Measurements from ENCODE around the gene CLIC4. TPM values are rescaled to one million over a fixed set of nuclear protein-coding genes. Genes with fewer than 3 reads are reported as not detected.
"Not testable (repeated sequence)": the region's sequence is repeated elsewhere in the genome, so short reads cannot be mapped to it uniquely, and the experiment has no call there.

CLIC4 gene
- total and polyA plus RNA-seq, 4 donors: 97.4 to 245 (median 155) TPM

DNA sequence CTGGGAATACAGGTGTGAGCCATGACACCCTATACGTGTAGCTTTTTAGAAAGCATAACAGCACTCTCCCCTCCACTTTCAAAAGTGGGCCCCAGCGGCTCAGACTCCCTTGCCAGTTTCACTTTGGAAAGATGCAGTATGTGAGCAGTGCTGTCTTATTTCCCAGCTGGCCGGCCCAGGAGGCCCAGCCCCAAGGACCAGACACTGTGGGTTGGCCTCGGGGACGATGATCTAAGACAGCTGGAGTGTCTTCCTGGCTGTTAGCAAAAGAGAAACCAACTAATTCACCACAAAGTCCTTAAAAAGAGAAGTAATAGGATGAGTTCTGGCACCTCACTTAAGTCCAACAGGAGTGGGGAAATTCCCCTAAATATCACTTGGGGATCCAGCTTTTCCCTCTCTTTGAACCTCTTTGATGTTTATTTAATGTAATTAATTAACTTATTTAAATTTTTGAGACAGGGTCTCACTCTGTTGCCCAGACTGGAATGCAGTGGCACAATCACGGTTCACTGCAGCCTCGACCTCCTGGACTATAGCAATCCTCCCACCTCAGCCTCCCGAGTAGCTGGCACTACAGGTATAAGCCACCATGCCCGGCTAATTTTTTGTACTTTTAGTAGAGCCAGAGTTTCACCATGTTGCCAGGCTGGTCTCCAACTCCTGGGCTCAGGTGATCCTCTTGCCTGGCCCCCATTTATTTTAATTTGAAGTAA is 17.6 kb upstream of the CLIC4 start:
- 75% methylated on average over 6 of the region's 9 CpGs for WGBS (ENCODE audit: insufficient coverage)
- H3K27ac ChIP-seq (ENCODE audit: low read depth, low read length): peak overlapping the region; percentile 40
- no peak overlapping the region for H3K4me3 ChIP-seq (ENCODE audit: low read depth, low read length)
- H3K9me3 ChIP-seq (ENCODE audit: control insufficient read depth, insufficient read depth, low read length): no peaks in the 10 kb centered on the region
- H3K27me3 ChIP-seq (ENCODE audit: control insufficient read depth, insufficient read depth, low read length): no peaks in the 10 kb centered on the region
- DNase-seq (ENCODE audit: low read depth in 4 of 6, low spot score in 6 of 6): peak in 1 of 6 donors; percentile 44
- no peaks in the 10 kb centered on the region for H3K36me3 ChIP-seq (ENCODE audit: control insufficient read depth, insufficient read depth, low read length)
- peaks cover 30% of the 10 kb centered on the region for H3K4me1 ChIP-seq (ENCODE audit: control insufficient read depth, insufficient read depth, low read length)

DNA sequence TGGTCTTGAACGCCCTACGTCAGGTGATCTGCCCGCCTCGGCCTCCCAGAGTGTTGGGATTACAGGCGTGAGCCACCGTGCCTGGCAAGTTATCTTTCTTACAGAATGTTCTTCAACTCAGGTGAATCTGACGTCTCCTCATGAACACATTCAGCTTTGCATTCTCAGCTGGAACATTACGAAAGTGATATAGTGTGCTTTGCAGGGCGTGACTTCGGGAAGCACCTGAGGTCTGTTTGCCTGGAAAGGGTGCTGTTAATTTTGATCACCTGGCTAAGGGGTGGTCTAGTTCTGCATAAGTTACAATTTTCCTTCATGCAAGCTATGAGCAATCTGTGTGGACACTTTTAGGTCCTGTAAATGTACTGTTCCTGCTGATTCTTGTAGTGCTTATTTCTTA is 16.3 kb upstream of the CLIC4 start:
- DNase-seq (ENCODE audit: low read depth in 4 of 6, low spot score in 6 of 6): no peak
- Histone ChIP-seq H3K4me1 (ENCODE audit: control insufficient read depth, insufficient read depth, low read length) (peaks cover 30% of the 10 kb centered on the region), H3K9me3 (ENCODE audit: control insufficient read depth, insufficient read depth, low read length) (no peaks in the 10 kb centered on the region), H3K4me3 (ENCODE audit: low read depth, low read length) (no peak overlapping the region), H3K27ac (ENCODE audit: low read depth, low read length) (no peak overlapping the region), H3K27me3 (ENCODE audit: control insufficient read depth, insufficient read depth, low read length) (no peaks in the 10 kb centered on the region), H3K36me3 (ENCODE audit: control insufficient read depth, insufficient read depth, low read length) (no peaks in the 10 kb centered on the region)
- WGBS (ENCODE audit: insufficient coverage): 96% methylated on average over 8 of the region's 10 CpGs

DNA sequence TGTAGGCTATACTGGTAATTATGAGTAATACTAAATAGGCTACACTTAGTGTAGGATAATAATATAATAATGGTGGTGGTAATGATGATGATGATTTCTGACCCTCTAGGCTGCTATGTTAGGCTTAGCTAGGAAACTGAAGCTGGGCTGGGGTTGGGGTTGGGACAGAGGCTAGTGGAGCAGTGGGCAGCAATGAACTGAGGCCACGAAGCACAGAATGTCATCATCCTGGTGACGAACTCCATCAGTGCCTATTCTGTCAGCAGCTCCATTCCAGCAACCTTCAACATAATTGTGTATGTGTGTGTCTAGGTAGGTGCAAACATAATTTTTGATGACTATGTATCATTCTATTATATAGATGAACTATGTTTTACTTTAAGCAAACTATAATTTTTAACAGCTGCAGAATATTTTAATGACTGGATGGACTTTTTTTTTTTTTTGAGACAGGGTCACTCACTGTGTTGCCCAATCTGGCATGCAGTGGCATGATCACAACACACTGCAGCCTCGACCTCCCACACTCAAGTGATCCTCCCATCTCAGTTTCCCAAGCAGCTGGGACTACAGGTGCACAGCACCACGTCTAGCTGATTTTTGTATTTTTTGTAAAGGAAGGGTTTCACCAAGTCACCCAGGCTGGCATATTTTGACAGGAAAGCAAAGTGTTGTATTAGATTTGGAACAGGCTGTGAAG is 12.9 kb upstream of the CLIC4 start:
- no peak for DNase-seq (ENCODE audit: low read depth in 4 of 6, low spot score in 6 of 6)
- Histone ChIP-seq H3K4me3 (ENCODE audit: low read depth, low read length) (no peak overlapping the region), H3K27me3 (ENCODE audit: control insufficient read depth, insufficient read depth, low read length) (no peaks in the 10 kb centered on the region), H3K4me1 (ENCODE audit: control insufficient read depth, insufficient read depth, low read length) (peaks cover 29% of the 10 kb centered on the region), H3K9me3 (ENCODE audit: control insufficient read depth, insufficient read depth, low read length) (no peaks in the 10 kb centered on the region), H3K27ac (ENCODE audit: low read depth, low read length) (no peak overlapping the region), H3K36me3 (ENCODE audit: control insufficient read depth, insufficient read depth, low read length) (no peaks in the 10 kb centered on the region)
- WGBS (ENCODE audit: insufficient coverage): no CpG with 5 or more reads among the region's 4 CpGs

DNA sequence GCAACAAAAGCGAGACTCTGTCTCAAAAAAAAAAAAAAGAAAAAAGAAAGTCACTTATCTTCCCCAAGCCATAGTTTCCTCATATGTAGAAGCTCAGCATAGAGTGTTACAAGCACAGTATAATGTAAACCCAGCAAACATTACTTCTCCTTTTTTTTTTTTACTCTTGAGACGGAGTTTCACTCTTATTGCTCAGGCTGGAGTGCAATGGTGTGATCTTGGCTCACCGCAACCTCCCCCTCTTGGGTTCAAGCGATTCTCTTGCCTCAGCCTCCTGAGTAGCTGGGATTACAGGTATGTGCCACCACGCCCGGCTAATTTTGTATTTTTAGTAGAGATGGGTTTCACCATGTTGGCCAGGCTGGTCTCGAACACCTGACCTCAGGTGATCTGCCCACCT is 11.9 kb upstream of the CLIC4 start:
- not testable (repeated sequence) for H3K27me3 ChIP-seq (ENCODE audit: control insufficient read depth, insufficient read depth, low read length)

DNA sequence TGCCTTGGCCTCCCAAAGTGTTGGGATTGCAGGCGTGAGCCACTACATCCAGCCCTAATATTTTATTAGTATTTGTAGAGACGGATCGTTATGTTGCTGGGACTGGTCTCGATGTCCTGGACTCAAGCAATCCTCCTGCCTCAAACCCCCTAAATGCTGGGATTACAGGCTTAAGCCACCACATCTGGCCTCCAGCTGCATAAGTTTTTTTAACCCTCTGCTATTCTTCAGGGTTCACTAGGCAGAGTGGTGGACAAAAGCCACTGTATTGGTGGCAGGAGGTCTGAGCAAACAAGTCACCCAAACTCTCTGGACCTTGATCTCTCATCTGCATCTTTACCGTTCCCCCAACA is 10.1 kb upstream of the CLIC4 start:
- Histone ChIP-seq H3K9me3 (ENCODE audit: control insufficient read depth, insufficient read depth, low read length) (no peaks in the 10 kb centered on the region), H3K4me1 (ENCODE audit: control insufficient read depth, insufficient read depth, low read length) (peaks cover 26% of the 10 kb centered on the region), H3K4me3 (ENCODE audit: low read depth, low read length) (no peak overlapping the region), H3K36me3 (ENCODE audit: control insufficient read depth, insufficient read depth, low read length) (no peaks in the 10 kb centered on the region), H3K27me3 (ENCODE audit: control insufficient read depth, insufficient read depth, low read length) (no peaks in the 10 kb centered on the region), H3K27ac (ENCODE audit: low read depth, low read length) (peak overlapping the region; percentile 64)
- WGBS (ENCODE audit: insufficient coverage): 60% methylated on average over 2 of the region's 5 CpGs
- no peak for DNase-seq (ENCODE audit: low read depth in 4 of 6, low spot score in 6 of 6)

More for the DNA sequence above, 11.9 kb upstream of the CLIC4 start:
- DNase-seq (ENCODE audit: low read depth in 4 of 6, low spot score in 6 of 6); H3K4me3 ChIP-seq (ENCODE audit: low read depth, low read length); H3K27ac ChIP-seq (ENCODE audit: low read depth, low read length); H3K9me3 ChIP-seq (ENCODE audit: control insufficient read depth, insufficient read depth, low read length); H3K36me3 ChIP-seq (ENCODE audit: control insufficient read depth, insufficient read depth, low read length): not testable (repeated sequence)
- 67% methylated on average over 3 of the region's 7 CpGs for WGBS (ENCODE audit: insufficient coverage)
- peaks cover 26% of the 10 kb centered on the region for H3K4me1 ChIP-seq (ENCODE audit: control insufficient read depth, insufficient read depth, low read length)

DNA sequence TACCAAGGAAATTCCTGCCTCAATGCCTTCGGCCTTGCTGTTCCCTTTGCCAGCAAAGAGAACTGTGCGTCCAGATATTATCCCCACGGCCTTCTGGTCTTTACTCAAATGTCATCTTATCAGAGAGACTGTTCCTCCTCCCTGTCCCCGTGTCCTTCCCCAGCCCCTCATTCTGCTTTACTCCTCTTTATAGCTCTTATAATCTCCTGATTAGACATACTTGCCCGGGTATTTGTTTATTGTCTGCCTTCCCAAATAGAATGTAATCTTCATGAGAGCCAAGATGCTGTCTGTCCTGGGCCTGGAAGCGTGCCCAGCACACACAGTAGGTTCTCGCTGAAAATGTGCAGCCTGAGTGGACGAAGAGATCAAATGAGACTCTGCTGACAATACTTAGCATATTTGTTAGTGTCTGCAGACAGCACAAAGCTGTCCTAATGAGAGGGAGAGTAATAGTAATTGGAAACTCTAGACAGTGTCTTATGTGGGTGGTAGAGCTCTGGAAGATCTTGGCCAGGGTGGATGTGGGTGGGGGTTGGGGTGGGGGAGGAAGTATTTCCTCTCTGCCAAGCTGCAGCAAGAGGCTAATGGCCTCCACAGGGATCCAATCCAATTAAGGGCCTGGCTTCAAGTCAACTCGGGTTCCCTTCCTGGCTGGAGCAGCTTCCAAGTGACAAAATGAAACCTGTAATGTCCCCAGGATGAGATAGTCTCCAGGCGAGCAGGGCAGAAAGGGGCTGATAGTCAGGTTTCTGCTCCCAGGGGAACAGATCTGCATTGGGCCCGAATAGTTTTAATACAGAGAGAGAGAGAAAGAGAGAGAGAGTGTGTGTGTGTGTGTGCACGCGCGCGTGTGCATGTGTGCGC is 9.5 kb upstream of the CLIC4 start:
- WGBS (ENCODE audit: insufficient coverage): 41% methylated on average over 15 of the region's 16 CpGs
- no peaks in the 10 kb centered on the region for H3K9me3 ChIP-seq (ENCODE audit: control insufficient read depth, insufficient read depth, low read length)
- H3K4me1 ChIP-seq (ENCODE audit: control insufficient read depth, insufficient read depth, low read length): peaks cover 20% of the 10 kb centered on the region
- H3K4me3 ChIP-seq (ENCODE audit: low read depth, low read length): no peak overlapping the region
- peak overlapping the region; percentile 64 for H3K27ac ChIP-seq (ENCODE audit: low read depth, low read length)
- DNase-seq (ENCODE audit: low read depth in 4 of 6, low spot score in 6 of 6): peak in 2 of 6 donors; percentile 89 to 90
- H3K36me3 ChIP-seq (ENCODE audit: control insufficient read depth, insufficient read depth, low read length): no peaks in the 10 kb centered on the region
- no peaks in the 10 kb centered on the region for H3K27me3 ChIP-seq (ENCODE audit: control insufficient read depth, insufficient read depth, low read length)

DNA sequence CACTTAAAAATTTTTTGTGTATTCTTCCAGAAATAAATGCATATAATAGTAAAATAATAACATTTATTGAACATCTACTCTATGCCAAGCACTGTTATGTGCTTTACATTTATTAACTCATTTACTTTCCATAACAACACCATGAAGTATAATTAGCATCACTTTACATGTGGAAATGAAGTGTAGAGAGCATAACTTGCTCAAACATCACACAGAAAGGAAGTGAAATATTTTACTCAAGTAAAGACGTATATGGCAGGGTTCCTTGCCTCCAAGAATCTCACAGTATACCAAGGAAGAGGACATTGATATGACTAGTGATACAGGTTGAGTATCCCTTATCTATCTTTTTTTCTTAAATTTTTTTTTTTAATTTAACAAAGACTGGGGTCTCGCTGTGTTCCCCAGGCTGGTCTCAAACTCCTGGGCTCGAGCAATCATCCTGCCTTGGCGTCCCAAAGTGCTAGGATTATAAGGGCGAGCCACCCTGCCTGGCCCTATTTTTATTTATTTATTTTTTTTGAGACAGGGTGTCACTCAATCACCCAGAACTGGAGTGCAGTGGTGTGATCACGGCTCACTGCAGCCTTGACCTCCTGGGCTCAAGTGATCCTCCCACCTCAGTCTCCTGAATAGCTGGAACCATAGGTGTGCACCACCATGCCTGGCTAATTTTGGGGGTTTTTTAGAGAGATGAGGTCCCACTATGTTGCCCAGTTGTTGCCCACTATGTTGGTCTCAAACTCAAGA is 7.7 kb upstream of the CLIC4 start:
- H3K4me3 ChIP-seq (ENCODE audit: low read depth, low read length): no peak overlapping the region
- H3K27ac ChIP-seq (ENCODE audit: low read depth, low read length): no peak overlapping the region
- H3K27me3 ChIP-seq (ENCODE audit: control insufficient read depth, insufficient read depth, low read length): no peaks in the 10 kb centered on the region
- H3K4me1 ChIP-seq (ENCODE audit: control insufficient read depth, insufficient read depth, low read length): peaks cover 16% of the 10 kb centered on the region
- no peak for DNase-seq (ENCODE audit: low read depth in 4 of 6, low spot score in 6 of 6)
- no peaks in the 10 kb centered on the region for H3K9me3 ChIP-seq (ENCODE audit: control insufficient read depth, insufficient read depth, low read length)
- H3K36me3 ChIP-seq (ENCODE audit: control insufficient read depth, insufficient read depth, low read length): no peaks in the 10 kb centered on the region
- WGBS (ENCODE audit: insufficient coverage): 100% methylated on average over 2 of the region's 6 CpGs

DNA sequence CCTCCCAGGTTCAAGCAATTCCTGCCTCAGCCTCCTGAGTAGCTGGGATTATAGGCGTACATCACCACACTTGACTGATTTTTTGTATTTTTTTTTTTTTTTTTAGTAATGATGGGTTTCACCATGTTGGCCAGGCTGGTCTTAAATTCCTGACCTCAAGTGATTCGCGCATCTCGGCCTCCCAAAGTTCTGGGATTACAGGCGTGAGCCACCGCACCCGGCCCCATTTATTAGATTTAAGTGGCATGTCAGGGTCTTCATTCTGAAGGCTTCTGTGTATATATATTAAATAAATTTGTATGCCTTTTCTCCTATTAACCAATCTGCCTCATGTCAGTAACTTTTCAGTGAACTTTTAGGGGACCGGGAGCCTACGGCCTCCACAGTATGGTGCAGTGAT is 6.0 kb upstream of the CLIC4 start:
- Histone ChIP-seq H3K4me1 (ENCODE audit: control insufficient read depth, insufficient read depth, low read length) (peaks cover 21% of the 10 kb centered on the region), H3K27me3 (ENCODE audit: control insufficient read depth, insufficient read depth, low read length) (no peaks in the 10 kb centered on the region), H3K36me3 (ENCODE audit: control insufficient read depth, insufficient read depth, low read length) (no peaks in the 10 kb centered on the region), H3K27ac (ENCODE audit: low read depth, low read length) (no peak overlapping the region), H3K4me3 (ENCODE audit: low read depth, low read length) (no peak overlapping the region), H3K9me3 (ENCODE audit: control insufficient read depth, insufficient read depth, low read length) (no peaks in the 10 kb centered on the region)
- no peak for DNase-seq (ENCODE audit: low read depth in 4 of 6, low spot score in 6 of 6)
- WGBS (ENCODE audit: insufficient coverage): 100% methylated on average over 2 of the region's 9 CpGs
